Kidney epithelial cell (primary cell): ENCODE measurements around the gene E2F4. TPM values are rescaled to one million over a fixed set of nuclear protein-coding genes. Genes with fewer than 3 reads are reported as not detected.

Source experiments
- DNase-seq: peaks from one replicate; pipeline ENCODE4 v3.0.0-alpha.2; 2010; ENCODE audit warnings: low read depth
- H3K27me3 ChIP-seq: 2 replicates; pipeline ENCODE4 v1.6.0; 2011; ENCODE audit warnings: low read length; ENCODE audit not compliant: control insufficient read depth, insufficient read depth
- H3K36me3 ChIP-seq: 2 replicates; pipeline ENCODE4 v1.5.1; 2011; ENCODE audit warnings: low read length; ENCODE audit not compliant: control insufficient read depth, insufficient read depth
- H3K4me3 ChIP-seq: 2 replicates; pipeline ENCODE4 v1.5.1; 2011; ENCODE audit warnings: low read depth, mild to moderate bottlenecking, control low read depth, low read length
- total RNA-seq: library from RNA; depleted of rRNA; stranded (reverse); fragments of >200 nt; gene quantifications from 2 replicates; pipeline ENCODE4 v1.2.3, GENCODE V29; 2015
- TF ChIP-seq, protein P1 (sequence below): IDR thresholded peaks from 2 replicates; pipeline ENCODE4 v1.5.1; 2011; ENCODE audit warnings: mild to moderate bottlenecking, moderate library complexity, low read length, control low read depth, inconsistent platforms; ENCODE audit not compliant: insufficient read depth, poor library complexity, severe bottlenecking

Gene E2F4
- total RNA-seq, 1 donor from 2014 or later: 84.9 TPM

DNA sequence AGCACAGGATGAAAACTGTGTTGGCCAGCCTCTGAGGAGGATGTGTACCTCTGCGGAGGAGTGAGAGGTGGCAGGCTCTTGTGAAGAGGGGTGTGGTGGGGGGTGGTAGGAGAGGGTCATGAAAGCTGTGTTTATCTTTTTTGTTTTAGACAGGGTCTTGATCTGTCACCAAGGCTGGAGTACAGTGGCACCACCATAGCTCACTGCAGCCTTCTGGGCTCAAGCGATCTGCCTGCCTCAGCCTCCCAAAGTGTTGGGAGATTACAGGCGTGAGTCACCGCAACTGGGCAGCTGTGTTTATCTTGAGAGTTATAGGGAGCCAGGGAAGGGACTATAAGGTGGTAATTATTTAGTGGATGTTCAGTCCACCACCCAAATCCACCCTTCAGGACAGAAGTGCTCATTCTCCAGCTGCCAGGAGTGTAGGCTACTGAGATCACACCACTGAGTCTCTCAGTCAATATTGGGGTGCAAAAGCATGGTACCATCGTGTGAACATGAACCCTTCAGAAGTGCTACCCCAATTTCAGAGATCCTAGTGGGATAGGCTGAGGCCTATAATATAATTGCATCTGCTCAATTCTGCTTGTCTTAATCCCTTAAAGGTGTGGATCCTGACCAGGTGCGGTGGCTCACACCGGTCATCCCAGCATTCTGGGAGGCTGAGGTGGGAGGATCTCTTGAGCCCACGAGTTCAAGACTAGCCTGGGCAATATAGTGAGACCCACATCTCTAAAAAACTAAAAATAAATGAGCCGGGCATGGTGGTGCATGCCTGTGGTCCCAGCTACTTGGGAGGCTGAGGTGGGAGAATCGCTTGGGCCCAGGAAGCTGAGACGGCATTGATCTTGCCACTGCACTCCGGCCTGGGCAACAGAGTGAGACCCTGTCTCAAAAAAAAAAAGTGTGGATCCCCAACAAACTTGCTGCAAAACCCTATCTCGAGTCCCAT lies 1.2 kb upstream of the E2F4 start:
- Histone ChIP-seq H3K27me3 (no peaks in the 10 kb centered on the region), H3K4me3 (no peak overlapping the region), H3K36me3 (no peaks in the 10 kb centered on the region)
- DNase-seq: no peak
- TF ChIP-seq, protein P1, sequence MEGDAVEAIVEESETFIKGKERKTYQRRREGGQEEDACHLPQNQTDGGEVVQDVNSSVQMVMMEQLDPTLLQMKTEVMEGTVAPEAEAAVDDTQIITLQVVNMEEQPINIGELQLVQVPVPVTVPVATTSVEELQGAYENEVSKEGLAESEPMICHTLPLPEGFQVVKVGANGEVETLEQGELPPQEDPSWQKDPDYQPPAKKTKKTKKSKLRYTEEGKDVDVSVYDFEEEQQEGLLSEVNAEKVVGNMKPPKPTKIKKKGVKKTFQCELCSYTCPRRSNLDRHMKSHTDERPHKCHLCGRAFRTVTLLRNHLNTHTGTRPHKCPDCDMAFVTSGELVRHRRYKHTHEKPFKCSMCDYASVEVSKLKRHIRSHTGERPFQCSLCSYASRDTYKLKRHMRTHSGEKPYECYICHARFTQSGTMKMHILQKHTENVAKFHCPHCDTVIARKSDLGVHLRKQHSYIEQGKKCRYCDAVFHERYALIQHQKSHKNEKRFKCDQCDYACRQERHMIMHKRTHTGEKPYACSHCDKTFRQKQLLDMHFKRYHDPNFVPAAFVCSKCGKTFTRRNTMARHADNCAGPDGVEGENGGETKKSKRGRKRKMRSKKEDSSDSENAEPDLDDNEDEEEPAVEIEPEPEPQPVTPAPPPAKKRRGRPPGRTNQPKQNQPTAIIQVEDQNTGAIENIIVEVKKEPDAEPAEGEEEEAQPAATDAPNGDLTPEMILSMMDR: no peak

GRCh38 chr16:67191411-67191994 lies 452 bp upstream of the E2F4 start:
- peak overlapping the region; percentile 31 for H3K4me3 ChIP-seq
- H3K27me3 ChIP-seq: no peaks in the 10 kb centered on the region
- no peak for DNase-seq
- peaks cover 2% of the 10 kb centered on the region for H3K36me3 ChIP-seq
- TF ChIP-seq, protein P1: no peak

DNA sequence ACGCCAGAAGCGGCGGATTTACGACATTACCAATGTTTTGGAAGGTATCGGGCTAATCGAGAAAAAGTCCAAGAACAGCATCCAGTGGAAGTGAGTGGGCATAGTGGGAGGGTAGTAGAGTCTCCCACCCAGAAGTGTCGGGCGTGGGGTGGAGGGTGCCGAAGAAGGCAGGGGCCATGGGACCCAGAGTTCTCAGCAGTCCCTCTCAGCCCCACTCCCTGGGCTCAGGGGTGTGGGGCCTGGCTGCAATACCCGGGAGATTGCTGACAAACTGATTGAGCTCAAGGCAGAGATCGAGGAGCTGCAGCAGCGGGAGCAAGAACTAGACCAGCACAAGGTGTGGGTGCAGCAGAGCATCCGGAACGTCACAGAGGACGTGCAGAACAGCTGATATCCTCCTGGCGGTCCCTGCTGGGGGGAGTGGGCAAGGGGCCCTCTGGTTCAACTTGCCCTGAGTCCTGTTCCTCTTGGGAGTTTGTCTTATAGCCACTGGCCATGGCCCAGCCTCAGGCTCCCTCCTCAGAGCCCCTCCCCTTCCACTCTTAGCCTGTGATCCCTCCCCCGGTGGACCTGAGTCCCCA lies 916 bp downstream of the E2F4 start:
- DNase-seq: no peak
- TF ChIP-seq, protein P1: no peak

DNA sequence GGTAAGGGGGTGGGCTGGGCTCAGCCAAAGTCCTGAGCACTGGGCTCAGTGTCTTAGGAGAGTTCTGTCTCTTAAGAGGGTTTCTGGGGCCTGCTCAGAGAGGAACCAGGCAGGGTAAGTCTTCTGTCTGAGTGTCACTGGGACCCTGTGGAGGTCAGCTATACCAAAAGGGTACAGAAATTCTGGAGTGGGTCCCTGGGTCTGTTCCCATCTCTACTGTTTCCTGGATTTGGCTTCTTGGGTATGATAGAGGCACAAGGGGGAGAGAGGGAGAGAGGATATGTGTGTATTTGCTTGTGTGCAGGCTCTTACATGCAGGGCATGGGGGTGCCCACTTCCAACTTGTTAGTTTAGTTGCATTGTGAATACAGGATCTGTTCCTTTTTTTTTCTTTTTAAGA lies 1.6 kb downstream of the E2F4 start:
- Histone ChIP-seq H3K36me3 (peaks cover 2% of the 10 kb centered on the region), H3K4me3 (no peak overlapping the region)

More for the DNA sequence above, 916 bp downstream of the E2F4 start:
- Histone ChIP-seq H3K27me3 (no peaks in the 10 kb centered on the region), H3K4me3 (peak overlapping the region; percentile 94), H3K36me3 (peaks cover 2% of the 10 kb centered on the region)

GRCh38 chr16:67194260-67194659 lies 2.3 kb downstream of the E2F4 start:
- H3K36me3 ChIP-seq: peaks cover 2% of the 10 kb centered on the region
- H3K4me3 ChIP-seq: no peak overlapping the region
- no peaks in the 10 kb centered on the region for H3K27me3 ChIP-seq
- TF ChIP-seq, protein P1: no peak
- no peak for DNase-seq

More for the DNA sequence above, 1.6 kb downstream of the E2F4 start:
- DNase-seq: no peak
- TF ChIP-seq, protein P1: no peak
- no peaks in the 10 kb centered on the region for H3K27me3 ChIP-seq
